IMR-90 (cell line): ENCODE data around the gene C1QTNF5. TPM values are rescaled to one million over a fixed set of nuclear protein-coding genes. Genes with fewer than 3 reads are reported as not detected.

ENCODE experiments used
- ATAC-seq: fragments of 200-7000 bp; cut with Tn5 transposase; 2 replicates; pipeline ENCODE4 v1.9.1; 2020; ENCODE audit warnings: low read depth, mild to moderate bottlenecking, moderate library complexity
- BruUV-seq: library from RNA; stranded (reverse); fragments of 400-500 nt; replicated peaks from 2 replicates; lab custom pipeline; 2021; lab: Mats Ljungman, UMichigan
- CTCF ChIA-PET: fragments of 300-600 bp; formaldehyde crosslinking; extraction: SDS; loops from one replicate; lab custom pipeline; 2021; ENCODE audit warnings: antibody characterized with exemption; lab: Yijun Ruan, JAX
- POLR2A ChIA-PET: fragments of 300-600 bp; sonication (Branson Sonifier 250); formaldehyde crosslinking; loops from one replicate; lab custom pipeline; 2022; ENCODE audit warnings: antibody characterized with exemption; ENCODE audit not compliant: unreplicated experiment; lab: Charles Lee
- DNase-seq: peaks from one replicate; pipeline ENCODE4 v3.0.0; 2013
- H2AFZ ChIP-seq: replicated peaks from 2 replicates; pipeline ENCODE3; 2013; ENCODE audit warnings: low read length, mild to moderate bottlenecking; ENCODE audit not compliant: poor library complexity
- H2AK5ac ChIP-seq: 2 replicates; pipeline ENCODE4 v1.6.1; 2013; ENCODE audit warnings: low read depth, low read length, inconsistent platforms
- H2AK9ac ChIP-seq: replicated peaks from 2 replicates; pipeline ENCODE3; 2013; ENCODE audit warnings: mild to moderate bottlenecking, low read depth, low read length, moderate library complexity; ENCODE audit not compliant: poor library complexity
- H2BK120ac ChIP-seq: 2 replicates; pipeline ENCODE4 v1.6.1; 2013; ENCODE audit warnings: low read depth, low read length, inconsistent platforms
- H2BK15ac ChIP-seq: 3 replicates; pipeline ENCODE4 v1.6.1; 2013; ENCODE audit warnings: low read depth, low read length, inconsistent platforms
- H2BK20ac ChIP-seq: 2 replicates; pipeline ENCODE4 v1.6.1; 2013; ENCODE audit warnings: low read depth, mild to moderate bottlenecking, inconsistent platforms, low read length, moderate library complexity
- H2BK5ac ChIP-seq: 2 replicates; pipeline ENCODE4 v1.6.1; 2013; ENCODE audit warnings: mild to moderate bottlenecking, low read depth, low read length, inconsistent platforms; ENCODE audit not compliant: poor library complexity, severe bottlenecking
- H3K14ac ChIP-seq: replicated peaks from 2 replicates; pipeline ENCODE4 v1.6.1; 2013; ENCODE audit warnings: low read depth, low read length, inconsistent platforms
- H3K18ac ChIP-seq: 2 replicates; pipeline ENCODE4 v1.6.1; 2013; ENCODE audit warnings: low read depth, low read length, control low read depth
- H3K23ac ChIP-seq: 2 replicates; pipeline ENCODE4 v1.6.1; 2013; ENCODE audit warnings: low read depth, low read length, inconsistent platforms
- H3K27ac ChIP-seq: 2 replicates; pipeline ENCODE4 v1.5.1; 2013; ENCODE audit warnings: mild to moderate bottlenecking, control low read depth, low read length; ENCODE audit not compliant: insufficient read depth
- H3K27me3 ChIP-seq: 2 replicates; pipeline ENCODE4 v1.6.1; 2013; ENCODE audit warnings: low read length; ENCODE audit not compliant: control insufficient read depth, insufficient read depth
- H3K36me3 ChIP-seq: 2 replicates; pipeline ENCODE4 v1.6.1; 2013; ENCODE audit warnings: low read length, mixed read lengths; ENCODE audit not compliant: control insufficient read depth, insufficient read depth
- H3K4ac ChIP-seq: 2 replicates; pipeline ENCODE4 v1.6.1; 2013; ENCODE audit warnings: low read depth, low read length, inconsistent platforms
- H3K4me1 ChIP-seq: 2 replicates; pipeline ENCODE4 v1.6.1; 2013; ENCODE audit warnings: low read length, mixed read lengths; ENCODE audit not compliant: control insufficient read depth, insufficient read depth
- H3K4me2 ChIP-seq: 2 replicates; pipeline ENCODE4 v1.6.1; 2013; ENCODE audit warnings: low read depth, mild to moderate bottlenecking, control low read depth, low read length, moderate library complexity
- H3K4me3 ChIP-seq: 2 replicates; pipeline ENCODE4 v1.5.1; 2013; ENCODE audit warnings: low read depth, mild to moderate bottlenecking, control low read depth, low read length, moderate library complexity; ENCODE audit not compliant: insufficient read depth
- H3K56ac ChIP-seq: 2 replicates; pipeline ENCODE4 v1.6.1; 2013; ENCODE audit warnings: low read length, inconsistent platforms; ENCODE audit not compliant: insufficient read depth; ENCODE audit errors: extremely low read depth
- H3K79me1 ChIP-seq, 2 experiments: 2 replicates each; pipeline ENCODE4 v1.6.1; 2013; ENCODE audit warnings: low read length in 2 of 2, inconsistent platforms in 1 of 2, low read depth in 1 of 2
- H3K9ac ChIP-seq: 2 replicates; pipeline ENCODE4 v1.6.1; 2013; ENCODE audit warnings: low read depth, low read length, control low read depth
- H3K9me1 ChIP-seq: 2 replicates; pipeline ENCODE4 v1.6.1; 2013; ENCODE audit warnings: low read length, inconsistent platforms; ENCODE audit not compliant: insufficient read depth
- H3K9me3 ChIP-seq: 2 replicates; pipeline ENCODE4 v1.6.1; 2013; ENCODE audit warnings: low read length; ENCODE audit not compliant: control insufficient read depth, insufficient read depth
- H4K20me1 ChIP-seq: 2 replicates; pipeline ENCODE4 v1.6.1; 2013; ENCODE audit warnings: low read length, inconsistent platforms; ENCODE audit not compliant: insufficient read depth
- H4K5ac ChIP-seq: 2 replicates; pipeline ENCODE4 v1.6.1; 2013; ENCODE audit warnings: mild to moderate bottlenecking, low read depth, low read length, control low read depth
- H4K8ac ChIP-seq, 2 experiments: 2 replicates each; pipeline ENCODE4 v1.6.1; 2013; ENCODE audit warnings: low read depth in 2 of 2, low read length in 2 of 2, control low read depth in 1 of 2, inconsistent platforms in 1 of 2
- H4K91ac ChIP-seq: 2 replicates; pipeline ENCODE4 v1.6.1; 2013; ENCODE audit warnings: low read depth, low read length, inconsistent platforms; ENCODE audit not compliant: insufficient read depth
- CEBPB ChIP-seq: IDR thresholded peaks from 2 replicates; pipeline ENCODE4 v1.6.1; 2012; ENCODE audit warnings: low read depth, low read length, improper control_type of control experiment
- FOS ChIP-seq: fragments of 150-350 bp; IDR thresholded peaks from 2 replicates; pipeline ENCODE4 v1.6.1; 2016; ENCODE audit warnings: low read depth, low read length
- MAZ ChIP-seq: IDR thresholded peaks from 2 replicates; pipeline ENCODE4 v1.6.1; 2012; ENCODE audit warnings: low read depth, mild to moderate bottlenecking, low read length, improper control_type of control experiment, moderate library complexity, borderline replicate concordance
- POLR2A ChIP-seq: IDR thresholded peaks from 2 replicates; pipeline ENCODE4 v1.6.1; 2012; ENCODE audit warnings: mild to moderate bottlenecking, low read depth, low read length
- RAD21 ChIP-seq: IDR thresholded peaks from 2 replicates; pipeline ENCODE4 v1.6.1; 2012; ENCODE audit warnings: low read length, improper control_type of control experiment
- WGBS, 2 experiments: methylation state at CpG; one replicate each; pipeline versions ENCODE4 v1.1.5 to v1.1.7; 2013; ENCODE audit warnings: missing lambda C conversion rate in 2 of 2; ENCODE audit not compliant: insufficient read length in 1 of 2; ENCODE audit errors: extremely low coverage in 2 of 2; 5-methylcytosine and 5-hydroxymethylcytosine counted together
- dilution Hi-C: fragments of 300-500 bp; cut with HindIII; formaldehyde crosslinking; loops from one replicate; pipeline ENCODE4 v1.14.3; 2018; ENCODE audit warnings: low sequenced_read_pairs; ENCODE audit not compliant: unreplicated experiment
- in situ Hi-C: fragments of 300-500 bp; cut with MboI; formaldehyde crosslinking; loops from 3 replicates; pipeline ENCODE4 v1.14.3; 2019; ENCODE audit warnings: low sequenced_read_pairs, inconsistent platforms, mixed read lengths
- intact Hi-C: fragments of 100-400 bp; cut with micrococcal nuclease; formaldehyde crosslinking; loops from 2 replicates; pipeline ENCODE4 v1.10.0; 2022
- polyA plus RNA-seq, 3 experiments: library from polyadenylated mRNA; depleted of rRNA; stranded (reverse); fragments of >200 nt; gene quantifications; 2 replicates each; pipeline ENCODE4 v1.2.3, GENCODE V29; 2012; ENCODE audit warnings: low replicate concordance in 1 of 3
- total RNA-seq: library from RNA; depleted of rRNA; stranded (reverse); fragments of >200 nt; gene quantifications from 2 replicates; pipeline ENCODE4 v1.2.3, GENCODE V29; 2012

The C1QTNF5 gene
- total and polyA plus RNA-seq, 2 of the 4 experiments (the other 2 are of a cell fraction), result 2.0 to 5.4 TPM

GRCh38 chr11:119305556-119306372 is 34.9 kb downstream of the C1QTNF5 start (continued):
- TF ChIP-seq POLR2A, result no peak
- TF ChIP-seq RAD21, result no peak

DNA sequence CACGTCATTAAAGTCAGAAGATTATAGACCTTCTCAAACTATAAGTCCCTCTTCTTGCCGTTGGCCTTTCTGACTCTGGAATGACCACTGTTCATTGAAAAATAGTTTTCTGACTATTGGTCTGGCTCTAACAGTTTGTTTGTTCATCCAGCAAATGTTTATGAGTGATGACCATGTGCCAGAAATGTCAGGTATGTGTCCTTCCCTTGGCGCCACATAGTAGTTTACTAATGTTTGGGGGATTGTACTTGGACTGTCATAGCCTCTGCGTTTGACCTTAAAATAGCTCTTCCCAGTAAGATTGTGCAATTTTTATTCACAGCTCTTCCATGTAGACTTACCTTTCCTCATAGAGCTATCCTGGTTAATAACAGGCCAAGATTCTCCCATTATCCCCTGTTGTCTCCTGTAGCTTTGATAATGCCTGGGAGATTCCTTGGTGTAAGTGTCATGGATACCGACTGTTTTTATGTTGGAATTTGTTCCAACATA is 37.4 kb downstream of the C1QTNF5 start:
- no peak overlapping the region for H3K56ac ChIP-seq
- no peak overlapping the region for H2AK9ac ChIP-seq
- CTCF ChIA-PET, result no interaction called here
- POLR2A ChIA-PET, result no interaction called here
- H3K4me2 ChIP-seq, result no peak overlapping the region
- no peak overlapping the region for H3K23ac ChIP-seq
- no peak overlapping the region for H3K4me3 ChIP-seq
- no peaks in the 10 kb centered on the region for H3K27me3 ChIP-seq
- no peak overlapping the region for H2BK20ac ChIP-seq
- H2BK15ac ChIP-seq, result no peak overlapping the region
- H2AFZ ChIP-seq, result no peak overlapping the region
- peaks cover 8% of the 10 kb centered on the region for H3K4me1 ChIP-seq
- no peak overlapping the region for H3K14ac ChIP-seq
- no peak overlapping the region for H4K5ac ChIP-seq
- H2BK5ac ChIP-seq, result no peak overlapping the region
- H3K9me1 ChIP-seq, result peaks cover 13% of the 10 kb centered on the region
- H4K91ac ChIP-seq, result no peak overlapping the region
- intact Hi-C loops (no loop called here), in situ Hi-C loops (no loop called here), dilution Hi-C loops (no loop called here)
- DNase-seq, result no peak
- H3K36me3 ChIP-seq, result peaks cover 35% of the 10 kb centered on the region
- BruUV-seq, result no TSS peak
- H3K9me3 ChIP-seq, result no peaks in the 10 kb centered on the region
- no peak for ATAC-seq
- no peak overlapping the region for H2BK120ac ChIP-seq
- no peak overlapping the region for H3K27ac ChIP-seq
- peaks cover 7% of the 10 kb centered on the region for H4K20me1 ChIP-seq
- H3K4ac ChIP-seq, result no peak overlapping the region
- H4K8ac ChIP-seq, result no peak overlapping the region
- no peak overlapping the region for H3K9ac ChIP-seq
- TF ChIP-seq FOS, result no peak
- TF ChIP-seq CEBPB, result peak; percentile 65
- TF ChIP-seq MAZ, result no peak
- no peak for TF ChIP-seq RAD21
- no peak overlapping the region for H3K18ac ChIP-seq
- H3K79me1 ChIP-seq, result peaks cover 10 to 56% of the 10 kb centered on the region in 2 experiments
- H2AK5ac ChIP-seq, result no peak overlapping the region
- no CpG with 5 or more reads among the region's 5 CpGs for WGBS, 2 experiments
